Neural progenitor cell (in vitro differentiated cells): Measurements from ENCODE around the gene PIP4K2B.
"Not testable (repeated sequence)": the region's sequence is repeated elsewhere in the genome, so short reads cannot be mapped to it uniquely, and the experiment has no call there.

ENCODE experiments used
- CTCF ChIP-seq: fragments of 200-600 bp; sonication (generic); IDR thresholded peaks from 2 replicates; pipeline ENCODE4 v1.5.1; 2017; ENCODE audit warnings: antibody characterized with exemption, mild to moderate bottlenecking
- EZH2phosphoT487 ChIP-seq: fragments of 200-600 bp; sonication (generic); IDR thresholded peaks from 2 replicates; pipeline ENCODE4 v1.6.1; 2017; ENCODE audit warnings: antibody characterized with exemption

GRCh38 chr17:38787999-38788398, 11.4 kb downstream of the PIP4K2B start:
- TF ChIP-seq CTCF, EZH2phosphoT487: not testable (repeated sequence)
